ENCODE measurements around the gene MMP25.

Gene MMP25, protein sequence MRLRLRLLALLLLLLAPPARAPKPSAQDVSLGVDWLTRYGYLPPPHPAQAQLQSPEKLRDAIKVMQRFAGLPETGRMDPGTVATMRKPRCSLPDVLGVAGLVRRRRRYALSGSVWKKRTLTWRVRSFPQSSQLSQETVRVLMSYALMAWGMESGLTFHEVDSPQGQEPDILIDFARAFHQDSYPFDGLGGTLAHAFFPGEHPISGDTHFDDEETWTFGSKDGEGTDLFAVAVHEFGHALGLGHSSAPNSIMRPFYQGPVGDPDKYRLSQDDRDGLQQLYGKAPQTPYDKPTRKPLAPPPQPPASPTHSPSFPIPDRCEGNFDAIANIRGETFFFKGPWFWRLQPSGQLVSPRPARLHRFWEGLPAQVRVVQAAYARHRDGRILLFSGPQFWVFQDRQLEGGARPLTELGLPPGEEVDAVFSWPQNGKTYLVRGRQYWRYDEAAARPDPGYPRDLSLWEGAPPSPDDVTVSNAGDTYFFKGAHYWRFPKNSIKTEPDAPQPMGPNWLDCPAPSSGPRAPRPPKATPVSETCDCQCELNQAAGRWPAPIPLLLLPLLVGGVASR

GRCh38 chr16:3045758-3046640 lies at the start of gene MMP25:
Gene MMP25 (plus strand): TSS chr16:3046561. CDS start chr16:3046918, 357 bp downstream.
- DNase-seq (ENCODE audit: extremely low read depth, low read depth): no peak
- no peak for TF ChIP-seq CTCF (IDR thresholded peaks at IDR 0.05; ENCODE audit: low read depth, low read length)

- no peak for TF ChIP-seq CTCF (IDR thresholded peaks at IDR 0.05; ENCODE audit: low read depth, low read length)
- no peak for DNase-seq (ENCODE audit: extremely low read depth, low read depth)
Observed at GRCh38 chr16:2999929-3000328, 46.4 kb upstream of the MMP25 start.

DNA sequence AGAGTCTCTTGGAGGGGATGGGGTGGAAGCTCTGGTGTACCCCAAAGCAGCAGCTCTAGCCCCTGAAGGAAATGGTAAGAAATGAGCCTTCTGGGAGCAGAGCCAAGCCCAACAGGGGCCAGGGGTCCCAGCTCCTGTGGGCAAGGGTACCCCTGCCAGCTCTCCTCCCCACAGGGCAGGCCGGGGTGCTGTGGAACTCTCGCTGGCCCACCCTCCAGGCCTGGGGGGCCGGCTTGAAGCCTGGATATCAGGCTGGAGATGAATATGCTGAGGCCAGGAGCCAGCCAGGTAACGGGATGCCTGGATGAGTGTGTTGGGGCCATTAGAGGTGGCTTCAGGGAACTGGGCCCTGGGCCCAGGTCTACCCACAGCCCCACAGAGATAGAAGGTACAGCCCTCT lies 45.8 kb upstream of the MMP25 start:
- DNase-seq (ENCODE audit: extremely low read depth, low read depth): no peak
- TF ChIP-seq CTCF (IDR thresholded peaks at IDR 0.05; ENCODE audit: low read depth, low read length): no peak

GRCh38 chr16:3001316-3001715 lies 45.0 kb upstream of the MMP25 start:
- DNase-seq (ENCODE audit: extremely low read depth, low read depth): no peak
- TF ChIP-seq CTCF (IDR thresholded peaks at IDR 0.05; ENCODE audit: low read depth, low read length): no peak

GRCh38 chr16:3003582-3004270 lies 42.6 kb upstream of the MMP25 start:
- TF ChIP-seq CTCF (IDR thresholded peaks at IDR 0.05; ENCODE audit: low read depth, low read length): peak; percentile 49
- peak; percentile 96 for DNase-seq (ENCODE audit: extremely low read depth, low read depth)

DNA sequence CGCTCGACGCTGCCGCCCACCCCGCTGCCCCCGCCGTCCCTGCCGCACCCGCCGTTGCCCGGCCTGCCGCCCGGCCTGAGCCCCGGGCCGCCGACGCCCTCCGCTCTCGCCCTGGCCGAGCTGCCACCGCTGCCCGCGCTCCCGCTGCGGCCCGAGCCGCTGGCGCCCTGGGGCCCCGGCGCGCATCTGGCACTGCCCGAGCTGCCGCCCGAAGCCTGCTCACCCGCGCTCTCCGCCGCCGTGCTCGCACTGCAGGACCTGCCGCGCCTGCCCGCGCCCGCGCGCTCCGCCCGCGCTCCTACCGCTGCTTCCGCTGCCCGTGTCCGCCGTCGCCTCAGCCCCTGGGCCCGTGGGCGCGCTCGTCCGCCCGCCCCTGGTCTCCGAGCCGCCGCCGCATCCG lies 42.0 kb upstream of the MMP25 start:
- TF ChIP-seq CTCF (IDR thresholded peaks at IDR 0.05; ENCODE audit: low read depth, low read length): no peak
- DNase-seq (ENCODE audit: extremely low read depth, low read depth): no peak
